Gastroesophageal sphincter (tissue), 3 donors: ENCODE measurements around the gene PTPRF.

ENCODE experiments used
- CTCF ChIP-seq, 4 experiments: fragments of 200-600 bp in 2 of 4; fragments of 450-650 bp in 2 of 4; sonication (generic) in 1 of 4; IDR thresholded peaks; one replicate each; pipeline ENCODE4 v1.5.1; 2017 to 2019; ENCODE audit warnings: antibody characterized with exemption in 4 of 4, mild to moderate bottlenecking in 2 of 4, moderate library complexity in 2 of 4
- EP300 ChIP-seq: sonication (generic); formaldehyde crosslinking; IDR thresholded peaks from one replicate; pipeline ENCODE4 v1.6.1; 2017; ENCODE audit warnings: antibody characterized with exemption, mild to moderate bottlenecking
- POLR2A ChIP-seq, 2 donors: fragments of 450-650 bp; IDR thresholded peaks; one replicate each; pipeline ENCODE4 v1.6.1; 2017; ENCODE audit warnings: antibody characterized with exemption in 2 of 2, mild to moderate bottlenecking in 2 of 2, moderate library complexity in 1 of 2
- POLR2AphosphoS5 ChIP-seq: sonication (generic); formaldehyde crosslinking; IDR thresholded peaks from one replicate; pipeline ENCODE4 v1.6.1; 2017; ENCODE audit warnings: antibody characterized with exemption

GRCh38 chr1:43616383-43616782, 85.7 kb downstream of the PTPRF start:
- no peak for TF ChIP-seq EP300
- no peak for TF ChIP-seq CTCF (IDR thresholded peaks at IDR 0.05)
- no peak for TF ChIP-seq POLR2A (IDR thresholded peaks at IDR 0.05)
- no peak for TF ChIP-seq POLR2AphosphoS5
